Endothelial cell of umbilical vein (primary cell): ENCODE results near the gene CEP128. TPM values are rescaled to one million over a fixed set of nuclear protein-coding genes. Genes with fewer than 3 reads are reported as not detected.

Experiments used
- BruUV-seq: library from RNA; stranded (reverse); fragments of 400-500 nt; replicated peaks from 2 replicates; lab custom pipeline; 2021; lab: Mats Ljungman, UMichigan
- CTCF ChIA-PET: fragments of 300-600, 350-600 bp; sonication (Branson Sonifier 250); formaldehyde crosslinking; loops from one replicate; lab custom pipeline; 2021; ENCODE audit warnings: antibody characterized with exemption, inconsistent platforms; lab: Charles Lee
- POLR2A ChIA-PET: fragments of 300-600, 350-600 bp; sonication (Branson Sonifier 250); formaldehyde crosslinking; loops from one replicate; lab custom pipeline; 2021; ENCODE audit warnings: antibody characterized with exemption, inconsistent platforms; lab: Charles Lee
- DNase-seq: peaks from one replicate; pipeline ENCODE4 v3.0.0-alpha.2; 2011; ENCODE audit warnings: low read depth, low spot score
- FAIRE-seq: peaks from 2 replicates; lab custom pipeline; 2011; peaks lifted over from hg19 to GRCh38; lab: Jason Lieb, UNC
- H2AFZ ChIP-seq: 2 replicates; pipeline ENCODE4 v1.6.0; 2012; ENCODE audit warnings: low read depth, low read length, control low read depth, inconsistent platforms
- H3K27ac ChIP-seq: 2 replicates; pipeline ENCODE4 v1.5.1; 2011; ENCODE audit warnings: low read depth, mild to moderate bottlenecking, control low read depth, low read length, moderate library complexity; ENCODE audit not compliant: insufficient read depth
- H3K27me3 ChIP-seq, 2 experiments: 2 replicates each; pipeline versions ENCODE4 v1.6.0 to v1.6.1; 2011; ENCODE audit warnings: low read length in 2 of 2, mixed read lengths in 1 of 2; ENCODE audit not compliant: control insufficient read depth in 2 of 2, insufficient read depth in 2 of 2
- H3K36me3 ChIP-seq, 2 experiments: 2 replicates in 1 of 2; 3 replicates in 1 of 2; pipeline ENCODE4 v1.5.1; 2011; ENCODE audit warnings: low read length in 2 of 2, mild to moderate bottlenecking in 1 of 2, moderate library complexity in 1 of 2; ENCODE audit not compliant: control insufficient read depth in 2 of 2, insufficient read depth in 2 of 2; ENCODE audit errors: extremely low read depth in 1 of 2
- H3K4me1 ChIP-seq: 3 replicates; pipeline ENCODE4 v1.5.1; 2011; ENCODE audit warnings: mild to moderate bottlenecking, low read length; ENCODE audit not compliant: control insufficient read depth, insufficient read depth; ENCODE audit errors: extremely low read depth
- H3K4me2 ChIP-seq: 2 replicates; pipeline ENCODE4 v1.6.1; 2011; ENCODE audit warnings: low read length, control low read depth, mixed read lengths; ENCODE audit not compliant: insufficient read depth
- H3K4me3 ChIP-seq, 3 experiments: fragments of 200-600 bp in 1 of 3; sonication (generic), shearing (Covaris generic) in 1 of 3; replicated peaks in 1 of 3; 2 replicates each; pipeline ENCODE4 v1.5.1; 2011 to 2016; ENCODE audit warnings: control low read depth in 3 of 3, low read length in 3 of 3, mild to moderate bottlenecking in 2 of 3, inconsistent platforms in 1 of 3, low read depth in 1 of 3, moderate library complexity in 1 of 3; ENCODE audit not compliant: insufficient read depth in 1 of 3
- H3K79me2 ChIP-seq: 2 replicates; pipeline ENCODE4 v1.6.0; 2012; ENCODE audit warnings: low read length, inconsistent platforms; ENCODE audit not compliant: control insufficient read depth, insufficient read depth
- H3K9ac ChIP-seq: replicated peaks from 2 replicates; pipeline ENCODE3; 2011; ENCODE audit warnings: low read length, control low read depth; ENCODE audit not compliant: insufficient read depth; ENCODE audit errors: extremely low read depth
- H3K9me1 ChIP-seq: replicated peaks from 3 replicates; pipeline ENCODE4 v1.6.0; 2011; ENCODE audit warnings: mild to moderate bottlenecking, low read length; ENCODE audit not compliant: control insufficient read depth, insufficient read depth; ENCODE audit errors: extremely low read depth
- H3K9me3 ChIP-seq: replicated peaks from 2 replicates; pipeline ENCODE4 v1.5.1; 2012; ENCODE audit warnings: low read length, inconsistent platforms; ENCODE audit not compliant: control insufficient read depth, insufficient read depth
- H4K20me1 ChIP-seq: replicated peaks from 2 replicates; pipeline ENCODE3; 2011; ENCODE audit warnings: mild to moderate bottlenecking, low read length; ENCODE audit not compliant: control insufficient read depth, insufficient read depth; ENCODE audit errors: extremely low read depth
- CTCF ChIP-seq, 2 donors: IDR thresholded peaks; 1 replicate in 1 of 2; 2 replicates in 1 of 2; pipeline ENCODE4 v1.5.1; 2011; ENCODE audit warnings: low read length in 2 of 2, mild to moderate bottlenecking in 2 of 2, moderate library complexity in 2 of 2, control low read depth in 1 of 2, inconsistent platforms in 1 of 2, low read depth in 1 of 2; ENCODE audit not compliant: insufficient read depth in 1 of 2; ENCODE audit errors: extremely low read depth in 1 of 2
- EZH2 ChIP-seq: IDR thresholded peaks from 2 replicates; pipeline ENCODE4 v1.6.1; 2012; ENCODE audit warnings: borderline replicate concordance, low read depth, mild to moderate bottlenecking, moderate library complexity, low read length, inconsistent platforms; ENCODE audit not compliant: severe bottlenecking
- GATA2 ChIP-seq: IDR thresholded peaks from 2 replicates; pipeline ENCODE4 v1.7.0; 2011; ENCODE audit warnings: low read depth, mild to moderate bottlenecking, moderate library complexity, mixed read lengths, low read length; ENCODE audit not compliant: insufficient read length, insufficient read depth
- JUN ChIP-seq: IDR thresholded peaks from 2 replicates; pipeline ENCODE4 v1.6.1; 2011; ENCODE audit warnings: borderline replicate concordance, low read depth; ENCODE audit not compliant: insufficient read length, insufficient read depth
- MYC ChIP-seq: IDR thresholded peaks from one replicate; pipeline ENCODE4 v1.6.1; 2011; ENCODE audit warnings: mild to moderate bottlenecking, low read depth, low read length
- dilution Hi-C: fragments of 300-500 bp; cut with MboI; formaldehyde crosslinking; loops from one replicate; pipeline ENCODE4 v1.15.0; 2019; ENCODE audit warnings: low sequenced_read_pairs; ENCODE audit not compliant: extremely low pct_ligation_motif_present
- intact Hi-C: fragments of 100-400 bp; cut with micrococcal nuclease; formaldehyde crosslinking; loops from one replicate; pipeline ENCODE4 v1.10.0; 2022
- polyA plus RNA-seq, 4 experiments: library from polyadenylated mRNA; depleted of rRNA in 3 of 4; stranded (reverse) in 3 of 4; unstranded in 1 of 4; fragments of >200 nt; gene quantifications; 2 replicates each; pipeline versions ENCODE4 v1.2.1 to v1.2.3, GENCODE V29; 2011 to 2012; ENCODE audit warnings: missing spikeins in 1 of 4
- total RNA-seq: library from RNA; stranded (reverse); gene quantifications from 2 replicates; pipeline ENCODE4 v1.2.3, GENCODE V29; 2021

CEP128 gene
- total and polyA plus RNA-seq, 2 donors (not counting 3 experiments of a cell fraction or from before 2014, with no cell fraction given) = 0.91 to 23.7 TPM

GRCh38 chr14:80862983-80863382 lies 78.6 kb downstream of the CEP128 start:
- Histone ChIP-seq H2AFZ (no peak overlapping the region), H3K9me1 (no peaks in the 10 kb centered on the region), H3K9ac (no peak overlapping the region), H3K4me2 (no peak overlapping the region), H3K4me1 (no peaks in the 10 kb centered on the region), H4K20me1 (no peaks in the 10 kb centered on the region), H3K27ac (no peak overlapping the region), H3K9me3 (no peaks in the 10 kb centered on the region), H3K4me3 (no peak overlapping the region), H3K36me3 (no peaks in the 10 kb centered on the region), H3K27me3 (no peaks in the 10 kb centered on the region), H3K79me2 (no peaks in the 10 kb centered on the region)
- no TSS peak for BruUV-seq
- dilution Hi-C loops = no loop called here
- FAIRE-seq = no peak
- peak in 1 of 2 donors; percentile 5 for TF ChIP-seq CTCF (IDR thresholded peaks at IDR 0.05; ENCODE audit: extremely low read depth in 1 of 2, insufficient read depth in 1 of 2, low read depth in 1 of 2, low read length in 2 of 2)
- no peak for TF ChIP-seq JUN
- no peak for TF ChIP-seq MYC
- DNase-seq = peak; percentile 12
- POLR2A ChIA-PET = interaction anchor here (0.5 kb wide), 1 partner anchor 601 kb away, joined by 3 read pairs; no protein-coding TSS in a partner anchor
- CTCF ChIA-PET = interaction anchor here (0.6 to 3.4 kb wide), 20 partner anchors 9 to 1930 kb away, joined by 3 to 80 read pairs (median 6); partner anchors contain the start of gene CEP128
- intact Hi-C loops = no loop called here

- Histone ChIP-seq H3K36me3 (no peaks in the 10 kb centered on the region), H2AFZ (no peak overlapping the region), H3K27me3 (no peaks in the 10 kb centered on the region), H3K4me1 (no peaks in the 10 kb centered on the region), H4K20me1 (no peaks in the 10 kb centered on the region), H3K9me3 (no peaks in the 10 kb centered on the region), H3K9ac (no peak overlapping the region), H3K79me2 (no peaks in the 10 kb centered on the region), H3K27ac (no peak overlapping the region), H3K9me1 (no peaks in the 10 kb centered on the region), H3K4me3 (no peak overlapping the region), H3K4me2 (no peak overlapping the region)
- DNase-seq (no peak), FAIRE-seq (no peak)
- ChIA-PET CTCF (interaction anchor here (0.7 to 3.4 kb wide), 17 partner anchors 10 to 1929 kb away, joined by 3 to 80 read pairs (median 6); partner anchors contain the start of gene CEP128), POLR2A (no interaction called here)
- no TSS peak for BruUV-seq
- dilution Hi-C loops = no loop called here
- intact Hi-C loops = no loop called here
- no peak for TF ChIP-seq EZH2
- no peak for TF ChIP-seq GATA2
- no peak for TF ChIP-seq JUN
Measured at GRCh38 chr14:80862541-80862940, 79.0 kb downstream of the CEP128 start.
